ENCODE data around the gene USP30. TPM values are rescaled to one million over a fixed set of nuclear protein-coding genes. Genes with fewer than 3 reads are reported as not detected.

The USP30 gene
- total and polyA plus RNA-seq, 2 donors, result 6.0 to 9.1 TPM

DNA sequence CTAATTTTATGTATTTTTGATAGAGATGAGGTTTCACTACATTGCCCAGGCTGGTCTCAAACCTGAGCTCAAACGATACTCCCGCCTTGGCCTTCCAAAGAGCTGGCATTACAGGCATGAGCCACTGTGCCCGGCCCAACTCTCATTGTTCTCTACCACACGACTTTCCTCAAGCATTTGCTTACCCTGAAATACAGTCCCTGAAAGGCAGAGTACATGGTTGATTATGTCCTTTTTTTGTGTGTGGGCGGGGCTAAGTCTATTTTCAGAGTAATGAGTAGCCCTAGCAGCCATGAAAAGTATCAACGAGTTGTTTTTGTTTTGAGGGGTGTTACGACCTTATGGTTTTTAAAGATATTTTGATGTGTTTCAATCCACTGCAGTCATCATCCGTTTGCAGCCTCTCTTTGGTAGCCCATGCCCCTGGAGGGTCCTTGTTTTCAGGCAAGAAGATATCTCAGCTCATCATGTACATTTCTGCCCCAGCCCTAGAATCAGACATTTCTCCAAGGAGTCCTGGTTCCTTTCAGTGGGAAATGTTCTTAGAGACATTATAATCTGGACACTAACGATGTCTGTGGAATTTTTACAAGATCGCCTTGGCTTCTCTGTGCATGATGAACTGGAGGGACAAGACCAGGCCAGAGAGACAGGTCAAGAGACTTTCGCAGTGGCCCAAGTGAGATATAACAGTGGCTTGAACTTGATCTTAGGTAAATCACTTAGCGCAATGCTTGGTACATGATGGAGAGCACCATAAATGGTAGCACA is 72.7 kb downstream of the USP30 start:
- no peaks in the 10 kb centered on the region for H3K4me1 ChIP-seq (ENCODE audit: control insufficient read depth in 2 of 2, insufficient read depth in 2 of 2, low read length in 2 of 2)
- 93% methylated on average over 12 of the region's 12 CpGs for WGBS
- DNase-seq (ENCODE audit: low read depth in 6 of 9, low spot score in 9 of 9), result no peak
- H3K36me3 ChIP-seq (ENCODE audit: control insufficient read depth in 2 of 2, insufficient read depth in 2 of 2, low read length in 1 of 2), result no peaks in the 10 kb centered on the region
- no peak overlapping the region for H3K4me3 ChIP-seq (ENCODE audit: low read length in 2 of 2)
- H3K27me3 ChIP-seq (ENCODE audit: control insufficient read depth in 2 of 2, insufficient read depth in 1 of 2, low read length in 1 of 2), result no peaks in the 10 kb centered on the region
- no peak overlapping the region for H3K27ac ChIP-seq (ENCODE audit: low read depth in 1 of 2, low read length in 1 of 2)
- no peaks in the 10 kb centered on the region for H3K9me3 ChIP-seq (ENCODE audit: control insufficient read depth in 2 of 2, insufficient read depth in 1 of 2, low read length in 1 of 2)

DNA sequence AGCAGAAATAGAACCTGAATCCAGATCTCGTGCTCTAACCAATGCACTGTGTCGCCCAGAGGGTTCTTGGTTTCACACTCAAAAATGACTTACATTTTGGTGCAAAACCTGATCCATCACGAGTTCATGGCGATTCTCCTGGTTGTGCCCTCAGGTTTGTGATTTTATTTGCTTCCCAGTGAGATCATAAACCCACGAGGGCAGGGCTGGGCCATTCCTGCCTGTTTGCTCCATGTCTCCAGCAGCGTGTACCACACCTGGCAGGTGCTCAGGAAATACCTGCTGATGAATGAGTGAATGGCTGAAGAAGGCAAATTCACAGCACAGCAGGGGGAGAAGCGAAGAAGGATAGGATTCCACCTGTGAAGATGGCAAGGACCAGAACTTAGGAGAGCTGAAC is 73.4 kb downstream of the USP30 start:
- H3K9me3 ChIP-seq (ENCODE audit: control insufficient read depth in 2 of 2, insufficient read depth in 1 of 2, low read length in 1 of 2), result no peaks in the 10 kb centered on the region
- H3K36me3 ChIP-seq (ENCODE audit: control insufficient read depth in 2 of 2, insufficient read depth in 2 of 2, low read length in 1 of 2), result no peaks in the 10 kb centered on the region
- no peaks in the 10 kb centered on the region for H3K27me3 ChIP-seq (ENCODE audit: control insufficient read depth in 2 of 2, insufficient read depth in 1 of 2, low read length in 1 of 2)
- WGBS, result 93% methylated on average over 7 of the region's 7 CpGs
- H3K27ac ChIP-seq (ENCODE audit: low read depth in 1 of 2, low read length in 1 of 2), result no peak overlapping the region
- no peak for DNase-seq (ENCODE audit: low read depth in 6 of 9, low spot score in 9 of 9)
- no peak overlapping the region for H3K4me3 ChIP-seq (ENCODE audit: low read length in 2 of 2)
- no peaks in the 10 kb centered on the region for H3K4me1 ChIP-seq (ENCODE audit: control insufficient read depth in 2 of 2, insufficient read depth in 2 of 2, low read length in 2 of 2)

GRCh38 chr12:109126784-109127183 is 74.4 kb downstream of the USP30 start:
- no peaks in the 10 kb centered on the region for H3K9me3 ChIP-seq (ENCODE audit: control insufficient read depth in 2 of 2, insufficient read depth in 1 of 2, low read length in 1 of 2)
- H3K27ac ChIP-seq (ENCODE audit: low read depth in 1 of 2, low read length in 1 of 2), result no peak overlapping the region
- H3K4me1 ChIP-seq (ENCODE audit: control insufficient read depth in 2 of 2, insufficient read depth in 2 of 2, low read length in 2 of 2), result no peaks in the 10 kb centered on the region
- H3K36me3 ChIP-seq (ENCODE audit: control insufficient read depth in 2 of 2, insufficient read depth in 2 of 2, low read length in 1 of 2), result no peaks in the 10 kb centered on the region
- WGBS, result 92% methylated on average over 3 of the region's 3 CpGs
- DNase-seq (ENCODE audit: low read depth in 6 of 9, low spot score in 9 of 9), result no peak
- H3K4me3 ChIP-seq (ENCODE audit: low read length in 2 of 2), result no peak overlapping the region
- peaks cover 0 to 2% of the 10 kb centered on the region in 2 donors for H3K27me3 ChIP-seq (ENCODE audit: control insufficient read depth in 2 of 2, insufficient read depth in 1 of 2, low read length in 1 of 2)

- no peak overlapping the region for H3K27ac ChIP-seq (ENCODE audit: low read depth in 1 of 2, low read length in 1 of 2)
- no peak overlapping the region for H3K4me3 ChIP-seq (ENCODE audit: low read length in 2 of 2)
- no peaks in the 10 kb centered on the region for H3K9me3 ChIP-seq (ENCODE audit: control insufficient read depth in 2 of 2, insufficient read depth in 1 of 2, low read length in 1 of 2)
- DNase-seq (ENCODE audit: low read depth in 6 of 9, low spot score in 9 of 9), result no peak
- 96% methylated on average over 13 of the region's 13 CpGs for WGBS
- H3K4me1 ChIP-seq (ENCODE audit: control insufficient read depth in 2 of 2, insufficient read depth in 2 of 2, low read length in 2 of 2), result no peaks in the 10 kb centered on the region
- H3K36me3 ChIP-seq (ENCODE audit: control insufficient read depth in 2 of 2, insufficient read depth in 2 of 2, low read length in 1 of 2), result no peaks in the 10 kb centered on the region
- peaks cover 0 to 2% of the 10 kb centered on the region in 2 donors for H3K27me3 ChIP-seq (ENCODE audit: control insufficient read depth in 2 of 2, insufficient read depth in 1 of 2, low read length in 1 of 2)
Observed at GRCh38 chr12:109127533-109128242, 75.3 kb downstream of the USP30 start.

- Histone ChIP-seq H3K36me3 (ENCODE audit: control insufficient read depth in 2 of 2, insufficient read depth in 2 of 2, low read length in 1 of 2) (no peaks in the 10 kb centered on the region), H3K4me1 (ENCODE audit: control insufficient read depth in 2 of 2, insufficient read depth in 2 of 2, low read length in 2 of 2) (no peaks in the 10 kb centered on the region), H3K27ac (ENCODE audit: low read depth in 1 of 2, low read length in 1 of 2) (no peak overlapping the region), H3K9me3 (ENCODE audit: control insufficient read depth in 2 of 2, insufficient read depth in 1 of 2, low read length in 1 of 2) (no peaks in the 10 kb centered on the region), H3K27me3 (ENCODE audit: control insufficient read depth in 2 of 2, insufficient read depth in 1 of 2, low read length in 1 of 2) (peaks cover 0 to 2% of the 10 kb centered on the region in 2 donors), H3K4me3 (ENCODE audit: low read length in 2 of 2) (no peak overlapping the region)
- no peak for DNase-seq (ENCODE audit: low read depth in 6 of 9, low spot score in 9 of 9)
- 91% methylated on average over 15 of the region's 15 CpGs for WGBS
Observed at GRCh38 chr12:109130297-109131153, 78.1 kb downstream of the USP30 start.

DNA sequence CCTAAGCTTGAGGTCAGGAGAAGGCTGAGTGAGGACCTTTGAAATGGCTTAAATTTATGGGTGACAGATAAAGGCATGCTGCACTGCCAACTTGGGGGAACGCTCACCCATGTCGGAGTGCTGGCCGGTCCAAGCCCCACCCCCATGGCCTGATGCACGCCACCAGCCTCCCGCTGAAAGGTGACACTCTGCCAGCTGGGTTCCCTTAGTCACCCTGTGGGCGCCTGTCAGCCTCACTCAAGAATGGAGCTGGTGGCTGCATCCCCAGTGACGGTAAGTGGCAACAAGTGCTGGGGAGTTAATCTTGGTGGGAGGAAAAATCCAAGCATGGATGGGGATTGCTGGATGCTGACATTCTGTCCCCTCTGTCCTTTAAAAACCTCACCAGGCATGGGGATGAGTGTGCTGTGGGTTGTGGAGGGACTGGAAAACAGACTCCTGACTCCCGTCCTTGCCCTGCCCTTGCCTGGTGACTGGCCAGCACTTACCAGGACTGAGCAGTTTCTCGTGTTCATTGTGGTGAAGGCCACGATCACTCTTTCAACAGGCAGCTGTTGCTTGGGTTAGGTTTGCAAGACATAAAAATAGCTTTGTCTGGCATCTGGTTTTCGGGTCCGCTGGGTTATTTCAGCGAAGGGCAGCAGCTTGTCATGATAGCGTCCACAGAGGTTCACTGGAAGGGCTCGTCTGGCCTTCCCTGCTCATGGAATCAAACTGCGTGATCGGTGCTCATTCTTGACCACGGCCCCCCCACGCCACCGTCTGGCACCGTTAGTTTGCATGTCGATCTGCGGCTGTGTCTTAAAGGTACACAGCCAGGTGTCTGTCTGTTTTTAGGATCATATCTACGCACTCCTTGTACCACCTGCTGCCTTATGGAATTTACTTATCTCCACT is 79.0 kb downstream of the USP30 start:
- H3K27ac ChIP-seq (ENCODE audit: low read depth in 1 of 2, low read length in 1 of 2), result no peak overlapping the region
- H3K4me3 ChIP-seq (ENCODE audit: low read length in 2 of 2), result no peak overlapping the region
- H3K9me3 ChIP-seq (ENCODE audit: control insufficient read depth in 2 of 2, insufficient read depth in 1 of 2, low read length in 1 of 2), result no peaks in the 10 kb centered on the region
- no peaks in the 10 kb centered on the region for H3K4me1 ChIP-seq (ENCODE audit: control insufficient read depth in 2 of 2, insufficient read depth in 2 of 2, low read length in 2 of 2)
- H3K27me3 ChIP-seq (ENCODE audit: control insufficient read depth in 2 of 2, insufficient read depth in 1 of 2, low read length in 1 of 2), result peaks cover 0 to 2% of the 10 kb centered on the region in 2 donors
- 78% methylated on average over 24 of the region's 24 CpGs for WGBS
- no peak for DNase-seq (ENCODE audit: low read depth in 6 of 9, low spot score in 9 of 9)
- no peaks in the 10 kb centered on the region for H3K36me3 ChIP-seq (ENCODE audit: control insufficient read depth in 2 of 2, insufficient read depth in 2 of 2, low read length in 1 of 2)

DNA sequence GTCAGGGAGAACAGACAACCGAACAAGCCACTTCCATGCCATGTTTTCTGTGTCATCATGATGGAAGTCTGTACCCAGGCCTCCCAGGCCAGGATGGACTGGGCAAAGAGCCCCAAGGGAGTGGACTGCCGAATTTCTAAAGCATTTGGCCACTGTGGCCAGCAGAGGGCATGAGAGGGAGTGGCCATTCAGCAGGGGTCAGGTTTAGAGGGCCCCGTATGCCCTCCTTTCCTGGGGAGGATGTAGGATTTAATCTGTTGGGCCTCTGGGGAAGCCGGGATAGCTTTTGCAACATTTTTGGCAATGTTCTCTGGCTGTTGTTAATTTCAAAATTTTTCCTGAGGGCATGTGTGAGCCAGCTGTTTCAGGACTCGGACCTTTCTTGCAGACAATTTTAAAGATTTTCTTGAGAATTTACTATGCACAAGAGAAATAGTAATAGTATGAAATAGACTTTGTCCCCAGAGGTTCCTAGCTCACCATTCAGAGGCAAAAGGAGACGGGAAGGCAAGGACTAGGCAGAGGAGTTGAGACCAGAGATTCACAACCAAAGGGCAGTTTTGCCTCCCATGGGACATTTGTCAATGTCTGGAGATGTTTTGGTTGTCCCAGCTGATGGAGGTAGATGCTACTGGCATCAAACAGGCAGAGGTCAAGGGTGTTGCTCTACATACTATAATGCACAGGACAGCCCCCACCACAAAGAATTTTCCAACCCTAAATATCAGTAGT is 82.0 kb downstream of the USP30 start:
- no peak overlapping the region for H3K27ac ChIP-seq (ENCODE audit: low read depth in 1 of 2, low read length in 1 of 2)
- 88% methylated on average over 6 of the region's 6 CpGs for whole genome bisulfite sequencing
- no peak for DNase-seq (ENCODE audit: low read depth in 6 of 9, low spot score in 9 of 9)
- H3K9me3 ChIP-seq (ENCODE audit: control insufficient read depth in 2 of 2, insufficient read depth in 1 of 2, low read length in 1 of 2), result no peaks in the 10 kb centered on the region
- no peaks in the 10 kb centered on the region for H3K36me3 ChIP-seq (ENCODE audit: control insufficient read depth in 2 of 2, insufficient read depth in 2 of 2, low read length in 1 of 2)
- H3K4me3 ChIP-seq (ENCODE audit: low read length in 2 of 2), result no peak overlapping the region
- peaks cover 0 to 2% of the 10 kb centered on the region in 2 donors for H3K27me3 ChIP-seq (ENCODE audit: control insufficient read depth in 2 of 2, insufficient read depth in 1 of 2, low read length in 1 of 2)
- no peaks in the 10 kb centered on the region for H3K4me1 ChIP-seq (ENCODE audit: control insufficient read depth in 2 of 2, insufficient read depth in 2 of 2, low read length in 2 of 2)

DNA sequence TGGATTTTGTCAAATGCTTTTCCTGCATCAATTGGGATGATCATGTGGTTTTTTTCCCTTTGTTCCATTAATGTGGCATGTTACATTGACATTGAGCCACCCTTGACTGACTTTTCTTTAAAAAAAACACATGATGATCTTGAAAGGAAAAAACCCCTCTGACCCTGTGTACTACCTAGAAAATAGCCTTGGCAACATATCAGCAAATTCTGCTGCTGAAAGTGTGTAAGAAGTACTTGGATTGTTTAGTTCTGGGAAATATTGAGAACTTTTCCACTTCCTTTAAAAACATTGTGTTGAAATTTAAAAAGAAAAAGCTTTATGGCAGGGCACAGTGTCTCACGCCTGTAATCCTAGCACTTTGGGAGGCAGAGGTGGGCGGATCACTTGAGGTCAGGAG is 84.7 kb downstream of the USP30 start:
- Histone ChIP-seq H3K27ac (ENCODE audit: low read depth in 1 of 2, low read length in 1 of 2) (no peak overlapping the region), H3K27me3 (ENCODE audit: control insufficient read depth in 2 of 2, insufficient read depth in 1 of 2, low read length in 1 of 2) (no peaks in the 10 kb centered on the region), H3K36me3 (ENCODE audit: control insufficient read depth in 2 of 2, insufficient read depth in 2 of 2, low read length in 1 of 2) (no peaks in the 10 kb centered on the region), H3K4me3 (ENCODE audit: low read length in 2 of 2) (no peak overlapping the region), H3K9me3 (ENCODE audit: control insufficient read depth in 2 of 2, insufficient read depth in 1 of 2, low read length in 1 of 2) (no peaks in the 10 kb centered on the region), H3K4me1 (ENCODE audit: control insufficient read depth in 2 of 2, insufficient read depth in 2 of 2, low read length in 2 of 2) (no peaks in the 10 kb centered on the region)
- 97% methylated on average over 2 of the region's 2 CpGs for WGBS
- DNase-seq (ENCODE audit: low read depth in 6 of 9, low spot score in 9 of 9), result no peak
